HepG2 (cell line): ENCODE data around the gene FUZ.

Experiments used
- ATF3 ChIP-seq: sonication (generic); formaldehyde crosslinking; IDR thresholded peaks from 2 replicates; pipeline ENCODE4 v1.4.0; 2020; ENCODE audit warnings: missing genetic modification reagents
- CBX2 ChIP-seq, 2 experiments: fragments of 200-600 bp in 1 of 2; sonication (generic); formaldehyde crosslinking in 1 of 2; IDR thresholded peaks; 2 replicates each; pipeline versions ENCODE4 v1.7.0 to v1.8.1; 2018 to 2022; ENCODE audit warnings: low read depth in 2 of 2, low read length in 1 of 2, mild to moderate bottlenecking in 1 of 2, missing genetic modification reagents in 1 of 2
- CREB3 ChIP-seq: sonication (generic); formaldehyde crosslinking; IDR thresholded peaks from 2 replicates; pipeline ENCODE4 v1.5.0; 2020; ENCODE audit warnings: missing genetic modification reagents
- CTCF ChIP-seq: sonication (generic); formaldehyde crosslinking; IDR thresholded peaks from 2 replicates; pipeline ENCODE4 v1.5.0; 2020; ENCODE audit warnings: mild to moderate bottlenecking, missing genetic modification reagents, moderate library complexity
- E2F1 ChIP-seq: sonication (generic); formaldehyde crosslinking; IDR thresholded peaks from 2 replicates; pipeline ENCODE4 v1.5.0; 2020; ENCODE audit warnings: missing genetic modification reagents
- FOXA1 ChIP-seq, 2 experiments: fragments of 450-650 bp in 1 of 2; sonication (generic) in 1 of 2; formaldehyde crosslinking in 1 of 2; IDR thresholded peaks; 2 replicates each; pipeline versions ENCODE4 v1.4.0 to v1.6.1; 2016 to 2020; ENCODE audit warnings: missing genetic modification reagents in 1 of 2
- GATA4 ChIP-seq: sonication (generic); IDR thresholded peaks from 2 replicates; pipeline ENCODE4 v1.6.1; 2016; ENCODE audit warnings: antibody characterized with exemption, low read depth, borderline replicate concordance
- POLR2A ChIP-seq, 2 experiments: IDR thresholded peaks; 2 replicates each; pipeline ENCODE4 v1.6.1; 2011; ENCODE audit warnings: low read depth in 2 of 2, low read length in 2 of 2, mild to moderate bottlenecking in 1 of 2, moderate library complexity in 1 of 2; ENCODE audit not compliant: insufficient read depth in 1 of 2
- TCF12 ChIP-seq, 2 experiments: fragments of 450-650 bp in 1 of 2; sonication (generic) in 1 of 2; formaldehyde crosslinking in 1 of 2; IDR thresholded peaks; 2 replicates each; pipeline versions ENCODE4 v1.6.1 to v1.8.0; 2017 to 2022; ENCODE audit warnings: antibody characterized with exemption in 1 of 2, mild to moderate bottlenecking in 1 of 2, missing genetic modification reagents in 1 of 2, moderate library complexity in 1 of 2
- YY1 ChIP-seq: IDR thresholded peaks from 2 replicates; pipeline ENCODE4 v1.6.1; 2011; ENCODE audit warnings: low read length, low read depth, moderate library complexity, mild to moderate bottlenecking; ENCODE audit not compliant: insufficient read depth, insufficient replicate concordance
- ZFP37 ChIP-seq: sonication (generic); formaldehyde crosslinking; IDR thresholded peaks from 2 replicates; pipeline ENCODE4 v1.4.0; 2020; ENCODE audit warnings: missing genetic modification reagents, borderline replicate concordance
- ZNF549 ChIP-seq: sonication (generic); formaldehyde crosslinking; IDR thresholded peaks from 2 replicates; pipeline ENCODE4 v1.5.0; 2020; ENCODE audit warnings: missing genetic modification reagents
- ZNF768 ChIP-seq: sonication (generic); formaldehyde crosslinking; IDR thresholded peaks from 2 replicates; pipeline ENCODE4 v1.4.0; 2020; ENCODE audit warnings: missing genetic modification reagents
- ZSCAN29 ChIP-seq: sonication (generic); formaldehyde crosslinking; conservative IDR thresholded peaks from 2 replicates; pipeline ENCODE4 v1.4.0; 2020; ENCODE audit warnings: mild to moderate bottlenecking, missing genetic modification reagents

GRCh38 chr19:49780861-49781260 lies 32.2 kb downstream of the FUZ start:
- TF ChIP-seq ZSCAN29 = no peak
- TF ChIP-seq TCF12 (IDR thresholded peaks at IDR 0.05) = no peak
- no peak for TF ChIP-seq TCF12 (CRISPR knock-in tag; IDR thresholded peaks at IDR 0.05)
- TF ChIP-seq POLR2A (IDR thresholded peaks at IDR 0.05; ENCODE audit: insufficient read depth in 1 of 2, low read depth in 2 of 2, low read length in 2 of 2) = no peak
- TF ChIP-seq CTCF (CRISPR knock-in tag) = no peak
- TF ChIP-seq FOXA1 (IDR thresholded peaks at IDR 0.05) = no peak
- TF ChIP-seq FOXA1 (CRISPR knock-in tag; IDR thresholded peaks at IDR 0.05) = no peak
- TF ChIP-seq ZFP37 (CRISPR knock-in tag) = no peak
- TF ChIP-seq CREB3 (CRISPR knock-in tag) = no peak
- no peak for TF ChIP-seq ATF3 (CRISPR knock-in tag)
- TF ChIP-seq ZNF768 (CRISPR knock-in tag) = no peak
- TF ChIP-seq GATA4 = no peak
- TF ChIP-seq E2F1 (CRISPR knock-in tag) = no peak
- no peak for TF ChIP-seq CBX2 (IDR thresholded peaks at IDR 0.05; ENCODE audit: low read depth, low read length)
- no peak for TF ChIP-seq CBX2 (CRISPR knock-in tag; IDR thresholded peaks at IDR 0.05; ENCODE audit: low read depth)
- TF ChIP-seq ZNF549 = no peak
- no peak for TF ChIP-seq YY1
